Neuronal stem cell (in vitro differentiated cells): ENCODE data around the gene WNT9A.
"Not testable (repeated sequence)": the region's sequence is repeated elsewhere in the genome, so short reads cannot be mapped to it uniquely, and the experiment has no call there.

Experiments
- DNase-seq: peaks from one replicate; pipeline ENCODE4 v3.0.0-alpha.2; 2013; ENCODE audit warnings: low spot score
- H2AFZ ChIP-seq: one replicate; pipeline ENCODE4 v1.6.1; 2013; ENCODE audit warnings: mild to moderate bottlenecking, low read length, inconsistent platforms
- H2AK5ac ChIP-seq: 2 replicates; pipeline ENCODE4 v1.6.1; 2013; ENCODE audit warnings: low read depth, mild to moderate bottlenecking, inconsistent platforms, low read length, moderate library complexity, mixed read lengths
- H2BK120ac ChIP-seq: 2 replicates; pipeline ENCODE4 v1.6.1; 2013; ENCODE audit warnings: low read depth, mild to moderate bottlenecking, inconsistent platforms, low read length, moderate library complexity, mixed read lengths
- H2BK12ac ChIP-seq: one replicate; pipeline ENCODE4 v1.6.1; 2013; ENCODE audit warnings: low read length, inconsistent platforms
- H2BK15ac ChIP-seq: 2 replicates; pipeline ENCODE4 v1.6.1; 2013; ENCODE audit warnings: mild to moderate bottlenecking, low read length, inconsistent platforms, mixed read lengths
- H2BK5ac ChIP-seq: one replicate; pipeline ENCODE4 v1.6.1; 2013; ENCODE audit warnings: inconsistent platforms, mild to moderate bottlenecking, low read length, moderate library complexity
- H3K14ac ChIP-seq: one replicate; pipeline ENCODE4 v1.6.1; 2013; ENCODE audit warnings: low read length, inconsistent platforms
- H3K18ac ChIP-seq: 2 replicates; pipeline ENCODE4 v1.6.1; 2013; ENCODE audit warnings: low read length, inconsistent platforms
- H3K23ac ChIP-seq: 2 replicates; pipeline ENCODE4 v1.6.1; 2013; ENCODE audit warnings: low read depth, mild to moderate bottlenecking, mixed read lengths, low read length, inconsistent platforms; ENCODE audit not compliant: poor library complexity
- H3K27ac ChIP-seq: replicated peaks from 3 replicates; pipeline ENCODE4 v1.5.1; 2013; ENCODE audit warnings: low read length, inconsistent platforms
- H3K27me3 ChIP-seq, 3 experiments: 2 replicates each; pipeline ENCODE4 v1.6.1; 2013; ENCODE audit warnings: low read length in 3 of 3, mild to moderate bottlenecking in 2 of 3, inconsistent platforms in 1 of 3, low read depth in 1 of 3, mixed read lengths in 1 of 3, moderate library complexity in 1 of 3; ENCODE audit not compliant: control insufficient read depth in 3 of 3, insufficient read depth in 3 of 3
- H3K36me3 ChIP-seq, 2 donors: replicated peaks in 1 of 2; 2 replicates each; pipeline ENCODE4 v1.6.1; 2013; ENCODE audit warnings: low read length in 2 of 2; ENCODE audit not compliant: control insufficient read depth in 2 of 2, insufficient read depth in 2 of 2
- H3K4ac ChIP-seq: 2 replicates; pipeline ENCODE4 v1.6.1; 2013; ENCODE audit warnings: inconsistent platforms, mild to moderate bottlenecking, low read length, moderate library complexity
- H3K4me1 ChIP-seq, 2 donors: 1 replicate in 1 of 2; 2 replicates in 1 of 2; pipeline ENCODE4 v1.6.1; 2013; ENCODE audit warnings: low read length in 2 of 2, low read depth in 1 of 2; ENCODE audit not compliant: control insufficient read depth in 2 of 2, insufficient read depth in 1 of 2
- H3K4me2 ChIP-seq: one replicate; pipeline ENCODE4 v1.6.1; 2013; ENCODE audit warnings: mild to moderate bottlenecking, low read length, inconsistent platforms; ENCODE audit not compliant: insufficient read depth, poor library complexity, severe bottlenecking
- H3K4me3 ChIP-seq, 2 donors: 2 replicates each; pipeline ENCODE4 v1.5.1; 2013; ENCODE audit warnings: low read length in 2 of 2, mild to moderate bottlenecking in 2 of 2, inconsistent platforms in 1 of 2, moderate library complexity in 1 of 2
- H3K79me1 ChIP-seq: one replicate; pipeline ENCODE4 v1.6.1; 2013; ENCODE audit warnings: low read depth, mild to moderate bottlenecking, inconsistent platforms, low read length, moderate library complexity
- H3K9ac ChIP-seq: one replicate; pipeline ENCODE4 v1.6.1; 2013; ENCODE audit warnings: mild to moderate bottlenecking, low read depth, low read length, inconsistent platforms; ENCODE audit not compliant: poor library complexity
- H3K9me3 ChIP-seq, 2 donors: replicated peaks in 1 of 2; 2 replicates each; pipeline versions ENCODE3 to v1.6.1; 2013; ENCODE audit warnings: low read length in 2 of 2, mild to moderate bottlenecking in 2 of 2, inconsistent platforms in 1 of 2, low read depth in 1 of 2, mixed read lengths in 1 of 2, moderate library complexity in 1 of 2; ENCODE audit not compliant: control insufficient read depth in 2 of 2, insufficient read depth in 1 of 2
- H4K8ac ChIP-seq: one replicate; pipeline ENCODE4 v1.6.1; 2013; ENCODE audit warnings: low read depth, mild to moderate bottlenecking, inconsistent platforms, low read length, moderate library complexity
- H4K91ac ChIP-seq: one replicate; pipeline ENCODE4 v1.6.1; 2013; ENCODE audit warnings: low read length, low read depth, mild to moderate bottlenecking, inconsistent platforms; ENCODE audit not compliant: poor library complexity
- WGBS, 2 donors: extraction: QIAGEN DNeasy Blood & Tissue Kit; methylation state at CpG; one replicate each; pipeline ENCODE4 v1.1.7; 2013; ENCODE audit warnings: missing lambda C conversion rate in 2 of 2, mixed read lengths in 1 of 2; ENCODE audit not compliant: insufficient read length in 2 of 2, insufficient replicate concordance in 1 of 2; ENCODE audit errors: extremely low coverage in 2 of 2; 5-methylcytosine and 5-hydroxymethylcytosine counted together

The WNT9A gene

GRCh38 chr1:227972283-227972679 is 24.5 kb upstream of the WNT9A start:
- no CpG with 5 or more reads among the region's 19 CpGs for WGBS, 2 donors
- H3K14ac ChIP-seq: not testable (repeated sequence)

GRCh38 chr1:227971643-227972282 is 24.0 kb upstream of the WNT9A start:
- H3K27ac ChIP-seq, H3K4ac ChIP-seq, H3K36me3 ChIP-seq, H2BK12ac ChIP-seq, H4K8ac ChIP-seq, H2BK120ac ChIP-seq, H4K91ac ChIP-seq, H3K9me3 ChIP-seq, H3K79me1 ChIP-seq, H3K9ac ChIP-seq, H3K4me2 ChIP-seq, H2BK15ac ChIP-seq, H2BK5ac ChIP-seq, H3K4me1 ChIP-seq, H3K14ac ChIP-seq, H3K23ac ChIP-seq, H3K27me3 ChIP-seq, DNase-seq, H3K4me3 ChIP-seq, H2AFZ ChIP-seq, H3K18ac ChIP-seq, H2AK5ac ChIP-seq: not testable (repeated sequence)
- WGBS, 2 donors: no CpG with 5 or more reads among the region's 27 CpGs

More at GRCh38 chr1:227972283-227972679, 24.5 kb upstream of the WNT9A start:
- H3K23ac ChIP-seq, H2BK5ac ChIP-seq, H4K91ac ChIP-seq, H4K8ac ChIP-seq, H3K36me3 ChIP-seq, H2BK15ac ChIP-seq, H2BK120ac ChIP-seq, H3K9ac ChIP-seq, H3K79me1 ChIP-seq, H3K9me3 ChIP-seq, H3K27me3 ChIP-seq, H2AFZ ChIP-seq, H3K4me3 ChIP-seq, H2BK12ac ChIP-seq, H3K18ac ChIP-seq, H3K4me1 ChIP-seq, H3K27ac ChIP-seq, H2AK5ac ChIP-seq, H3K4me2 ChIP-seq, H3K4ac ChIP-seq, DNase-seq: not testable (repeated sequence)

DNA sequence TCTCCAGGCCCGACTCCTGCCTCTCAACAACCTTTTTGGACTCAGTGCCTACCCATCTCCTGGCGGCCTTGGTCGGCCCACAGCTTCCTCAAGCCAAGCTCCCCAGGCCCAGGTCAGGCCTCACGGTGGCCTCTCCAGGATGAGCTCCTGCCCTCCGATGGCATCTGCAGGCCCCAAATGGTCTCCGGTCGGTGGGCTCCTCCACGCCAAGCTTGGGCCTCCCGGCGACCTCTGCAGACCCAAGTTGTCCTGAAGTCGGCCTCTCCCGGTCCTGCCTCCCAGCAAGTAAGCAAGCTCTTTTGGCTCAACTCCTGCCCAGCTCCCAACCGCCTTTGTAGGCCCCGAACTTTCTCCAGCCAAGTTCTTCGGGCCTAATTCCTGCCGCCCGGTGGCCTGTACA is 23.5 kb upstream of the WNT9A start:
- not testable (repeated sequence) for H2BK15ac ChIP-seq, H3K4ac ChIP-seq, H2AK5ac ChIP-seq, H3K27me3 ChIP-seq, H2BK120ac ChIP-seq, H3K23ac ChIP-seq, H2BK5ac ChIP-seq, DNase-seq, H3K27ac ChIP-seq, H3K4me2 ChIP-seq, H3K14ac ChIP-seq, H3K4me1 ChIP-seq, H4K91ac ChIP-seq, H4K8ac ChIP-seq, H3K4me3 ChIP-seq, H3K18ac ChIP-seq, H2BK12ac ChIP-seq, H3K79me1 ChIP-seq, H3K9ac ChIP-seq, H2AFZ ChIP-seq, H3K9me3 ChIP-seq, H3K36me3 ChIP-seq
- no CpG with 5 or more reads among the region's 17 CpGs for WGBS, 2 donors

DNA sequence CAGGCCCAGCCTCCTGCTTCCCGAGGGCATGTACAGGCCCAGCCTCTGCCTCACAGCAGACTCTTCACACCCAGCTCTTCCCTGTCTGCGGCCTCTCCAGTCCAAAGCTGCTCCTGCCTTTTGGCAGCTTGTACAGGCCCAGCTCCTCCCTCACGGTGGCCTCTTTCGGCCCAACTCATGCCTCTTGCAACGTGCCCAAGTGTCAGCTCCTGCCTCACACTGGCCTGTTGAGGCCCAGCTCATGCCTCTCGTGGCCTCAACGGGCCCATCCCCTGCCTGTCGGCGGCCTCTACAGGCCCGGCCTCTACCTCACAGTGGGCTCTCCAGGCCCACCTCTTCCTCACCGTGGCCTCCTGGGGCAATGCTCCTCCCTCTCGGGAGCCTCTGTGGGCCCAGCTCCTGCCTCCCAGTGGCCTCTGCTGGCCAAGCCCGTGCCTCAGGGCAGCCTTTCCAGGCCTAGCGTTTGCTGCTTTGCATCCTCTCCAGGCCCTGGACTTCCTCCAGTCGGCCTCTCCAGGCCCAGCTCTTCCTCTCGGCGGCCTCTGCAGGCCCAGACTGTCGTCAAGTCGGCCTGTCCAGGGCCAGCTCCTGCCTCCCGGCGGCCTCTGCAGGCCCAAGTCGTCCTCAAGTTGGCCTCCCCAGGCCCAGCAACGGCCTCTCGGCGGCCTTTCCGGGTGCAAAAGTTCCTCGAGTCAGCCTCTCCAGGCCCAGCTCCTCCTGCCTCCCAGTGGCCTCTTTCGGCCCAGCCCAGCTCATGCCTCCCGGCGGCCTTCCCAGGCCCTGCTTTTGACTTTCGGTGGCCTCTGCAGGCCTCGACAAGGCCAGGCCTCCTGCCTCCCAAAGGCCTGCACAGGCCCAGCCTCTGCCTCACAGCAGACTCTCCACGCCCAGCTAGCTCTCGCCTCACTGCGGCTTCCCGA is 22.6 kb upstream of the WNT9A start:
- H3K27ac ChIP-seq, H3K27me3 ChIP-seq, H2AFZ ChIP-seq, H2BK12ac ChIP-seq, H2BK120ac ChIP-seq, H3K4me3 ChIP-seq, H3K36me3 ChIP-seq, H3K14ac ChIP-seq, H3K18ac ChIP-seq, H3K4me1 ChIP-seq, H3K79me1 ChIP-seq, DNase-seq, H2BK15ac ChIP-seq, H3K23ac ChIP-seq, H4K91ac ChIP-seq, H3K9ac ChIP-seq, H2BK5ac ChIP-seq, H4K8ac ChIP-seq, H3K4ac ChIP-seq, H3K4me2 ChIP-seq, H2AK5ac ChIP-seq, H3K9me3 ChIP-seq: not testable (repeated sequence)
- no CpG with 5 or more reads among the region's 36 CpGs for WGBS, 2 donors
